ENCODE results near the gene IRAK2. TPM values are rescaled to one million over a fixed set of nuclear protein-coding genes. Genes with fewer than 3 reads are reported as not detected.

The IRAK2 gene, protein sequence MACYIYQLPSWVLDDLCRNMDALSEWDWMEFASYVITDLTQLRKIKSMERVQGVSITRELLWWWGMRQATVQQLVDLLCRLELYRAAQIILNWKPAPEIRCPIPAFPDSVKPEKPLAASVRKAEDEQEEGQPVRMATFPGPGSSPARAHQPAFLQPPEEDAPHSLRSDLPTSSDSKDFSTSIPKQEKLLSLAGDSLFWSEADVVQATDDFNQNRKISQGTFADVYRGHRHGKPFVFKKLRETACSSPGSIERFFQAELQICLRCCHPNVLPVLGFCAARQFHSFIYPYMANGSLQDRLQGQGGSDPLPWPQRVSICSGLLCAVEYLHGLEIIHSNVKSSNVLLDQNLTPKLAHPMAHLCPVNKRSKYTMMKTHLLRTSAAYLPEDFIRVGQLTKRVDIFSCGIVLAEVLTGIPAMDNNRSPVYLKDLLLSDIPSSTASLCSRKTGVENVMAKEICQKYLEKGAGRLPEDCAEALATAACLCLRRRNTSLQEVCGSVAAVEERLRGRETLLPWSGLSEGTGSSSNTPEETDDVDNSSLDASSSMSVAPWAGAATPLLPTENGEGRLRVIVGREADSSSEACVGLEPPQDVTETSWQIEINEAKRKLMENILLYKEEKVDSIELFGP
- 1.4 and 2.5 TPM in 2 replicates for total RNA-seq (ENCODE audit: low replicate concordance)
- long read RNA-seq, partial matches to known transcripts, result 2 of 7 reads
- long read RNA-seq, other reads (novel, unspliced or antisense), result 2 of 7 reads

DNA sequence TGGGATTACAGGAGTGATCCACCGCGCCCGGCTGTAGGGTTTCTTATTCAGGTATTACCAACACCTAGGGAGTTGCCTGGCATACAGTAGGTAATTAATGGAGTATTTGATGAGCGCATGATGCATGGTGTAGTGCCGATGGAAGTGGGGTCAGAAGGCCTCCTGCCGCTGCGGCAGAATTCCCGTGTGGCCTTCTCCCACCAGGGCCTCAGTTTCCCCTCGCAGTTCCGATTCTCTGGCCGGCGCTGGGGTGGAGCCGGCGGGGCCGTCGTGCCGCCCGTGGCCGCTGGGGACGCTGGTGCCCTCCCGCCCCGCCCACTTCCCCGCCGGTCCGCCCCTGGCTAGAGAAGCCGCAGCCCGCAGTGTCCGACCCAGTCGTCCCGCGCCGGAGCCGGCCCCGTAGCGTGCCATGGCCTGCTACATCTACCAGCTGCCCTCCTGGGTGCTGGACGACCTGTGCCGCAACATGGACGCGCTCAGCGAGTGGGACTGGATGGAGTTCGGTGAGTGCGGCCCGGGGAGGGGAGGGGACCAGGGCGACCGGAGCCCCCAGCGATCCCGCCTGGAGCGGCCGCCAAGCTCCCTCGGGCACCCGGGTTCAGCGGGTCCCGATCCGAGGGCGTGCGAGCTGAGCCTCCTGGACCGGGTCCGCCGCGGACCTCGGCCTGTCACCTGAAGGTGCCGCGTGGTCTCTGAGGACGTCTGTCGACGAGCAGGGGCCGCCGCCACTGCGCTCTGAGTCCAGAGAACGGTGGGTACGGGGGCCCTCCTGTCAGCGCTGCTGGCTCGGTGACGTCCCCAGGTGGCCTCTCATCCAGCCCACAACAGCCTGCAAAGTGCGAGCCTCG is at the start of gene IRAK2:
IRAK2 (plus strand) TSS at position 374 of the 848 bp plus-strand sequence; CDS start at position 410, 36 bp downstream.
- TF ChIP-seq, protein P1, sequence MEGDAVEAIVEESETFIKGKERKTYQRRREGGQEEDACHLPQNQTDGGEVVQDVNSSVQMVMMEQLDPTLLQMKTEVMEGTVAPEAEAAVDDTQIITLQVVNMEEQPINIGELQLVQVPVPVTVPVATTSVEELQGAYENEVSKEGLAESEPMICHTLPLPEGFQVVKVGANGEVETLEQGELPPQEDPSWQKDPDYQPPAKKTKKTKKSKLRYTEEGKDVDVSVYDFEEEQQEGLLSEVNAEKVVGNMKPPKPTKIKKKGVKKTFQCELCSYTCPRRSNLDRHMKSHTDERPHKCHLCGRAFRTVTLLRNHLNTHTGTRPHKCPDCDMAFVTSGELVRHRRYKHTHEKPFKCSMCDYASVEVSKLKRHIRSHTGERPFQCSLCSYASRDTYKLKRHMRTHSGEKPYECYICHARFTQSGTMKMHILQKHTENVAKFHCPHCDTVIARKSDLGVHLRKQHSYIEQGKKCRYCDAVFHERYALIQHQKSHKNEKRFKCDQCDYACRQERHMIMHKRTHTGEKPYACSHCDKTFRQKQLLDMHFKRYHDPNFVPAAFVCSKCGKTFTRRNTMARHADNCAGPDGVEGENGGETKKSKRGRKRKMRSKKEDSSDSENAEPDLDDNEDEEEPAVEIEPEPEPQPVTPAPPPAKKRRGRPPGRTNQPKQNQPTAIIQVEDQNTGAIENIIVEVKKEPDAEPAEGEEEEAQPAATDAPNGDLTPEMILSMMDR (conservative IDR thresholded peaks at IDR 0.05), result peak; percentile 88
- peak; percentile 77 for DNase-seq (ENCODE audit: extremely low spot score, unreplicated experiment)
- Mint-ChIP-seq H3K27ac (no peak within 1 kb of the TSS), H3K9me3 (peaks cover 6% of the 10 kb centered on the region), H3K4me3 (peak within 1 kb of the TSS; percentile 81), H3K27me3 (peaks cover 9% of the 10 kb centered on the region), H3K4me1 (ENCODE audit: unreplicated experiment) (peaks cover 6% of the 10 kb centered on the region), H3K36me3 (no peaks in the 10 kb centered on the region)

DNA sequence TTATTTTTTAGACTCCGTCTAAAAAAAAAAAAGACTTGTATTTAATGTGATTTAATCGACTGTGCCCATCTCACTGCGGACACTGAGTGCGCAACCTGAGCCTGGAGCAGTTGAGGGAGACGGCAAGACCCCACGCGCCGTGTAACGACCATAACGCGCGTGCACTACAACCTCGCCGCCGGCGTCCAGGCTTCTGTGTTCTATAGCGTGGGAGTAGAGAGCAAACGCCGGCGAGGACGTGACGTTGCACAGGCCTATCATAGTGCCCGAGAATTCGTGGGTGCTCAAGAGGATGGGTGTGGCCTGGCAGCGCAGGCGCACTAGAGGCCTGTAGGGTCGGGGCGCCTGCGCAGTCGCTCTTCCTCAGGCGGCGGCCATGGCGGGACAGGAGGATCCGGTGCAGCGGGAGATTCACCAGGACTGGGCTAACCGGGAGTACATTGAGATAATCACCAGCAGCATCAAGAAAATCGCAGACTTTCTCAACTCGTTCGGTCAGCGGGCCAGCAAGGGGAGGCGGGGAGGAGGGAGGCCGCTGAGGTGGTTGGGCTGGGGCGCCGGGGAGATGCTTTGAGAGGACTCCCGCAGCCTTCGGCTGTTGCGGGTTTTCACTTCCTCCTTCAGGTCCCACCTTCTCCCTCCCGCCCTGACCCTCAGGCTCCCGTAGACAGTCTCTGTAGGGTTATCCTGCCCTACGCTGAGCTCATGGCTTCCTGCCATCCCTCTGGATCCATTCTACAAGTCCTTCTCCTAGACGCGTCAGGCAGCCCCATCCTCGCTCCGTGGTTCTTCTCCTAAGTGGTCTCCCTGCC is 49.2 kb upstream of the IRAK2 start, which contains the start of gene BRK1:
BRK1 (plus strand) TSS at position 350 of the 812 bp plus-strand sequence; CDS start at position 377, 27 bp downstream.
- peak; percentile 87 for DNase-seq (ENCODE audit: extremely low spot score, unreplicated experiment)
- H3K27ac Mint-ChIP-seq, result peak within 1 kb of the TSS; percentile 96
- H3K9me3 Mint-ChIP-seq, result no peaks in the 10 kb centered on the region
- H3K27me3 Mint-ChIP-seq, result no peaks in the 10 kb centered on the region
- no peaks in the 10 kb centered on the region for H3K36me3 Mint-ChIP-seq
- TF ChIP-seq, protein P1 (conservative IDR thresholded peaks at IDR 0.05), result no peak
- H3K4me1 Mint-ChIP-seq (ENCODE audit: unreplicated experiment), result peaks cover 12% of the 10 kb centered on the region
- peak within 1 kb of the TSS; percentile 100 for H3K4me3 Mint-ChIP-seq

DNA sequence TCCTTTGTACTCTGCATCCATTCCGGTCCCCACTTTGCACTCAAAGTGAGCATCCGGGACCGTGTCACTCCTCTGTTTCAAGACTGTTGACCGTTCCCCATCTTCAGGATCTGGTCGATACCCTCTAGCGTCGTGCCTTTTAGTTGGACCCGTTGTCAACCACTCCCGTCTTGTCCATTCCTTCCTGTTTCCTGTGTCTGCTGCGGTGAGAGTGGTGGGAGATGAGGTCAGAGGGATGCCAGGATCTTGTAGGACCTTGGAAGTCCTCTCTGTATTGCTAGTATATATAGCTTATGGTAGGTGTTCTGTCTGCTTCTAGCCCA is 48.6 kb upstream of the IRAK2 start:
- Mint-ChIP-seq H3K9me3 (no peaks in the 10 kb centered on the region), H3K4me3 (peak overlapping the region; percentile 100), H3K27ac (peak overlapping the region; percentile 96), H3K36me3 (peaks cover 4% of the 10 kb centered on the region), H3K4me1 (ENCODE audit: unreplicated experiment) (peaks cover 12% of the 10 kb centered on the region), H3K27me3 (no peaks in the 10 kb centered on the region)
- no peak for DNase-seq (ENCODE audit: extremely low spot score, unreplicated experiment)
- TF ChIP-seq, protein P1 (conservative IDR thresholded peaks at IDR 0.05), result no peak

DNA sequence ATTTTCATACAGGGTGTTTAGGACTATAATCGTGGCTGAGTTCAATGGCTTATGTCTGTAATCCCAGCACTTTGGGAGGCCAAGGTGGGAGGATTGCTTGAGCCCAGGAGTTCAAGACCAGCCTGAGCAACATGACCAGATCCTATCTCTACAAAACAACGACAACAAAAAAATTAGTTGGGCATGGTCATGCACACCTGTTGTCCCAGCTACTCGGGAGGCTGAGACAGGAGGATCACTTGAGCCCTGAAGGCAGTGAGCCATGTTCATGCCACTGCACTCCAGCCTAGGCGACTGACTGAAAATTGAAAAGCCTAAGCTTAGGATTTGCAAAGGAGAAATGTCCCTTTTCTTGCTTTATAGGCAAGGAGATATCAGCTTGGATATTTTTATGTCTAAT is 47.8 kb upstream of the IRAK2 start:
- Mint-ChIP-seq H3K27me3 (no peaks in the 10 kb centered on the region), H3K36me3 (peaks cover 7% of the 10 kb centered on the region), H3K4me1 (ENCODE audit: unreplicated experiment) (peaks cover 12% of the 10 kb centered on the region), H3K27ac (no peak overlapping the region), H3K9me3 (no peaks in the 10 kb centered on the region), H3K4me3 (peak overlapping the region; percentile 100)
- TF ChIP-seq, protein P1 (conservative IDR thresholded peaks at IDR 0.05), result no peak
- DNase-seq (ENCODE audit: extremely low spot score, unreplicated experiment), result no peak

DNA sequence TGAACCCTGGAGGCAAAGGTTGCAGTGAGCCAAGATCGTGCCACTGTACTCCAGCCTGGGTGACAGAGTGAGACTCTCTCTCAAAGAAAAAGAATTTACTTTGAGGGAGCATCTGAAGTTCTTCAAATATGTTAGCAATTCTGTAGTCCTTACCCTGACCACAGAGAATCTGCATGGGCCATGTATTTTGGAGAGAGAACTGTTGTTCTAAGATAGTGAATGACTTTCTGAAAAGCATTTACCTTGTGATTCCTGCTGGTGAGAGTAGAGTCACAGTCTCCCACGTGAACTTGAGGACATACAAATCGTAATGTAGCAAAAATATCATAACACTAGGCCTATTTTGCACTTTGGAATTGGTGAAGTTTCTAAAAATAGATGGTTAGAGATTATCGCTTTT is 45.3 kb upstream of the IRAK2 start:
- Mint-ChIP-seq H3K27me3 (no peaks in the 10 kb centered on the region), H3K4me3 (no peak overlapping the region), H3K9me3 (no peaks in the 10 kb centered on the region), H3K4me1 (ENCODE audit: unreplicated experiment) (peaks cover 12% of the 10 kb centered on the region), H3K36me3 (peaks cover 7% of the 10 kb centered on the region), H3K27ac (no peak overlapping the region)
- TF ChIP-seq, protein P1 (conservative IDR thresholded peaks at IDR 0.05), result no peak
- DNase-seq (ENCODE audit: extremely low spot score, unreplicated experiment), result no peak
